CD1c-positive myeloid dendritic cell (primary cell): ENCODE results near the gene MYO9A.

Experiments used
- DNase-seq: peaks from one replicate; pipeline ENCODE4 v3.0.0-alpha.2; 2016; ENCODE audit errors: extremely low spot score

Gene MYO9A

GRCh38 chr15:71809346-71809745, 308.6 kb downstream of the MYO9A start:
- no peak for DNase-seq

DNA sequence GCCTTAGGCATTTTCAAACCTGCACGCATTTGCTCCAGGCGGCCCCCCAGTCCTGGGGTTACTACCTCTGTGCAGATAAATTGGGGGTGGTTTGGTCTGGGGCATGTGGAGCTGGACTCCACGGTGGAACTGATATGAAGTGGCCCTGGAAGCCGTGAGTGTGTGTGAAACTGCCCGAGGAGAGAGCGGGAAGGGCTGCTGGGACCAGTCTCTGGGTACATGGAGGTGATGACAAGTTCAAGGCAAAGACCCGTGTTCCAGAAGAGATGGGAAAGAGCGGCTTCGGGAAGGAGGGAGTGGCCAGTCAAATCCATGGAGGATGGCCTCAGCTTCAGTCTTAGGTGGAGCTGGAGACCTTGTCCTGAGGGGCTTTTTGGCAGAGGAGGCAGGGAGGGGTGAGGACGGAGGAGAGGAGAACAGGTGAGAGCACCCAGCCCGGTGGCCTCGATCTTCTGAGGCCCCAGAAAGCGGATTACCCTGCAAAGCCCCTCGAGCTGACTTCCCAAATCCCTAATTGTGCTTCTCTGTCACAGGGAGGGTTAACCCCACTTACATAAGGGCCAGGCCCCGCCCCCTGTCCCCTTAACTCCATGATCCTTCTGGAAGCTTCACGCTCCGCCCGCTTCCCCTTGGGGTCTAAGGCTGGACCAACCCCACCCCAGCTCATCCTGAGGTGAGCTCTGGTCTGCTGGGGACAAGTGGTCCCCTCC, 309.5 kb downstream of the MYO9A start:
- no peak for DNase-seq

GRCh38 chr15:71807691-71808091, 310.3 kb downstream of the MYO9A start:
- DNase-seq = no peak

DNA sequence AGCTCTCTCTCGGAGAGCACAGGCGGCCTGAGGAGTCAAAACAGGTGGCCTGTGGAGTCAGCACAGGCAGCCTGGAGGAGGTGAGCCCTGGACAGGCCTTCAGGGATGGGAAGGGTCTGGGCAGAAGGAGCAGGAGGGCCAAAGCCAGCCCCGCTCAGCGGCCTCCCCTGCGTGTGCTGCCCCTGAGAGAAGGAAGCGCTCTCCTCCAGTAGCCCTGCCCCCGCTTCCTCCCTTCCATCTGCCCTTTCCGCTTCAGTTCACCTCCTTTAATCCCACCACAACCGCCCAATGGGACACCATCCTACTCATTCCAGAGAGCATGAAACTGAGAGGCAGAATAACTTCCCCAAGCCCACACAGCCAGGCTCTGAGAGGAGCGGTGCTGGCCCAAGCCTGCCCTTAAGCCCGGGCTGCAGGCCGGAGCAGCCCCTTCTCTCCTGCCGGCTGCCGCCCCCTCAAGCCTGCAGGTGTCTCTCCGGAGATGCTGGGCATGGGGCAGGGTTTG, 310.8 kb downstream of the MYO9A start:
- DNase-seq = no peak

DNA sequence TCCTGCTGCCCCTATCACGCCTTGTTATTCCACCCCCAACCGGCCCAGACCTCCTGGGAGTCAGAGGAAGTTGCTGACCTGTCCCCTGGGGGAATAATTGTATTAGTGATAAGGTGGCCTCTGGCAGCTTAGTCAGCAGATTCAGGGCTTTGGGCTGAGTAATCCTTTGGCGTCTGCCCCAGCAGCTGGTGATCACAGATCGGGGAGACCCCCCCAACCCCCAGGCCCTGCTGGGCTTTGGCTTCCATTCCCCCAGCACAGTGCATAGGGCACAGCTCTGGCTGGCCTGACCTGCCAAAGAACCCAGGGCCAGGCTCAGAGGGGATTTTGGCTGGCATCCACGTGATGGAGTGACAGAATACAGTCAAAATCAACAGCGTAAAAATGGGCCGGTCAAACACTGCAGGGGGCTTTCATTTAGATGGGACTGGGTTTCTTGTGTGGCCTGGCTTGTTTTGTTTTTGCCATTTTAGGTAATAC, 311.5 kb downstream of the MYO9A start:
- DNase-seq = no peak

GRCh38 chr15:71804695-71805470, 313.1 kb downstream of the MYO9A start:
- DNase-seq = no peak

DNA sequence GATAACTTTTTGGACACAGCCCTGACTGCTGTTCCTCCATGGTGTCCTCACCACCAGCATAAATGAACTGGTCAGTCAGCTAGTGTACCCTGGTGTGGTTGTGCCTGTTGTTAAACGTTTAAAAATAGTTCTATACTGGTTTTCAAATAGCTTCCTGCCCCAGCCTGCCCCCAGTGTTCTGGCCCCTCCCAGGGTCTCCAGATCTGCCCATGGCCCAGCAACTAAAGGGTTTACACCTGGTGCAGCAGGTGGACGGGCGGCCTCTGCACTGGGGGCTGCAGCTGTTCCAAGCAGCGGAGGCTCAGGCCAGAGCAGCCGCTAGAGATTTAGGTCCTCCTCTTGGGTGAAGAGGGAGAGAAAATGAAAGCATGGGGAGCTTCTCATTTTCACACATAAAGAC, 313.7 kb downstream of the MYO9A start:
- no peak for DNase-seq

DNA sequence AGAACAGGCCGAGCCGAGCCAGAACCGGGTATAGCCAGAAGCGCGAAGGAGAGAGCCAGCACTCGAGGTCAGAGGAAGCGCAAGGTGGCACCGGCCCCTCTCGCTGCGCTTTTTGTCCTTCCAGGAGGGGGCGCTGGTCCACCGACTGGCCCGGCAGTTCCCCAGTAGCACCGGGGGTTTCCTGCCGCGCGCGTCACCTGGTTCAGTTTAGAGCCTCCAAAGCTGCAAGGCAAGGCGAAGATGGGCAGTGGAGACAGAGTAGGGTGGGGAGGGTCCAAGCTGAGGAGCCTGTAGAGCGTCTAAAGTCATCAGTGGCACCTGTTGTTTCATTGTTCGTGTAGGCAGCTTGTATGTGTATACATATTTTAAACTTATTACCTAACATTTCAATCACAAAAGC, 315.2 kb downstream of the MYO9A start:
- DNase-seq = peak; percentile 5

DNA sequence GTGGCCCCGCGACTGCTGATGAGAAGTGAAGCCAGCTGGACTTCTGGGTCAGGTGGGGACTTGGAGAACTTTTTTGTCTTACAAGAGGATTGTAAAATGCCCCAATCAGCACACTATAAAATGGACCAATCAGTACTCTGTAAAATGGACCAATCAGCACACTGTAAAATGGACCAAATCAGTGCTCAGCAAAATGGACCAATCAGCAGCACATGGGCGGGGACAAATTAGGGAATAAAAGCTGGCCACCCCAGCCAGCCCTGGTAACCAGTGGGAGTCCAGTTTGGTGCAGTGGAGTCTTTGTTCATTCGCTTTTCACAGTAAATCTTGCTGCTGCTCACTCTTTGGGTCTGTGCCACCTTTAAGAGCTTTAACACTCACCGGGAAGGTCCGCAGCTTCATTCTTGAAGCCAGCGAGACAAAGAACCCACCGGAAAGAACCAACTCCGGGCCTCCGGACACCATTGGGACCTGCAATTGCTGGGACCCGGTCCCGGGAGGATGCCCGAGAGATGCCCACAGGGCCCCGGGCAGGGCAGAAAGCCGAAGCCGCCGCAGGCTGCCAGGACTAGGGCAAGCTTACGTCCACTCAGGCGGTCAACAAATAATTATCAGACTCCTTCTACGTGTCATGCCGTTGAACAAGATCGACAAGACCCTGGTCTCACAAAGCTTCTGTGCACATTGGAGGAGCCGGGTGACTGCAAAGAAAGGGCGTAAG, 315.9 kb downstream of the MYO9A start:
- peak; percentile 9 for DNase-seq

DNA sequence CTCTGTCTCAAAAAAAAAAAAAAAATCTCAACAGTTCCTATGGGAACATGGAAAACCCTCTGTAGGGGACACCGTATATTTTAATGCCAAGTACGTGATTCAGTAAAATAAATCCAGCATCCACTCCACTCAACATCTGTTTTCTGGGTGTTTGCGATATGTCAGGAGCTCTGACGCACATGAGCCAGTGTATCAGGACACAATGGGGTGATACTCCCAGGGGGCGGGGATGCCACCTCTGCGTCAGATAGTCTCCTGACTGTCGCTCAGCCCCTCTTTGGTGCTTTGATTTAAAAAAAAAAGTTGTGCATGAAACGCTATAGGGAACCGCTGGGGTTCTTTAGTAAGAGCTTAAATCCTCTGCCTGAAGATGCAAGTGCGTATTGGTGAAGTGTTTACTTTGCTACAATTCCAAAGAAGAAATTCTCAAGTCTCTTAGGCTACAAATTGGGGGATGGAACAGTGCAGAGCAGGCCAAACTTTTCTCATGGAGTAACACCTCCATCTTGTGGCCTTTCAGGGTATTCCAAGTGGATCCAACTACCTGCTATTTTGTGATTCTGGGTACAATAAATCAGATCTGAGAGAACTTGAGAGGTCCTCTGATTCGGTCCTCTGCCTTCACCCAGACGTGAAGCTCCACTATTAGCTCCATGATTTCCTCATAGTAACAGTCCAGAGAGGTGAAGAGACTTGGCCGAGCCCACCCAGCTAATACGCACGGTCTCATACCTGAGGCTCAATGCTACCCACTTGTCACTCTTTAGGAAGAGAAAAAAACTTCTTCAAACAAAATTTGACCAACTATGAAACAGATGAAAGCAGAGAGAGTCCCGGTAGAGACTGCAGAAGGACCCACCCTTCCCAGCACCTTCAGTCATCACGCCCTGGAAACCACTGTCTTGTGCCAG, 316.9 kb downstream of the MYO9A start:
- DNase-seq = peak; percentile 46

DNA sequence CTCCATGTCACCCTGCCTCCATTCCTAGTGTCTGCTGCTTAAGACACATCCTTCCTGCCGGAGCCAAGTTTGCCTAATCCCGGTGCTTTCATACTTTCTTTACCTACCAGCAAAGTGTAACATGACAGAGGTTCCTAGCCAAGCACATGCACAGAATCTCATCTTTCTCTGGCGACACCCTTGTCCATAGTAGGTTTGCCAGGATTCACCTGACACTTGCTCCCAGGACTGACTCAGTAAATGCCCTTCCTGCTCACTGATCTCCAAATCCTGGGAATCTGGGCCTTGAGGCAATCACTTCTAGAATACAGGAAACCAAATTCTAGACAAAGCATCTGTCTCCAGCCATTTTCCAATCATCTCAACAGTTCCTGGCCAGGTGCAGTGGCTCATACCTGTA, 317.8 kb downstream of the MYO9A start:
- DNase-seq = no peak

DNA sequence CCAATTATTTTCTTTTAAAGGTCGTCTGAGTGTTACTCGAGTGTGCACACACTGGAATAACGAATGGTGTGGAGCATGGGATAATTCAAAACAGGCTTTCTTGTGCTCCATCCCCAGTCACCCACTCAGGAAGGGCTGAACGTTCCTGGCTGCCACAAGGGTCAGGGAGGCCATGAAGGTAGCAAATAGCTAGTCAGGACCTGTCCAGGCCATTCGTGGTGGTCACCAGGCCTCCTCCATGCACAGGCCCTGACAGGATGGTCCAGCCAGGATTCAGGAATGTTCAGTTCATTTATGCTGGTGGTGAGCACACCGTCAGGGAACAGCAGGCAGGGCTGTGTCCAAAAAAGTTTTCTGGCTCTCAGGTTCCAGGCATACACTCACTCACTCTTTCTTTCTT, 319.3 kb downstream of the MYO9A start:
- no peak for DNase-seq

- DNase-seq = no peak
Measured at GRCh38 chr15:71792521-71792920, 325.4 kb downstream of the MYO9A start.

DNA sequence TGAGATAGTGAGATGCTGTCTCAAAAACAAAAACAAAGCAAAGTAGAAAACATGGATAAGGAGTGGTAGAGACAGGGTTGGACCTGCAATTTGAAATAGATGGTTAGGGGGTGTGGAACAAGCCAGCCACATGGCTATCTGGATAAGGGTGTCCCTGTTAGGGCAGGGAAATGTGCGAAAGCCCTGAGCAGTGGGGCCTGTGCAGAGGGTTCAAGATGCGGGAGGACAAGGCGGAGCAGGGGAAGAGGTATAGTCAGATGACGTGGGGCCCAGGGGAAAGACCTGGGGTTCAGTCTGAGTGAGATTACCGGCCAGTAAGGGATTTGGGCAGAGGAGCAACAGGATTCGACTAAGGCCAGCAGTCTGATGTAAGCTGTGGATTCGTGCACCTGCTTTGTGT, 326.0 kb downstream of the MYO9A start:
- no peak for DNase-seq

DNA sequence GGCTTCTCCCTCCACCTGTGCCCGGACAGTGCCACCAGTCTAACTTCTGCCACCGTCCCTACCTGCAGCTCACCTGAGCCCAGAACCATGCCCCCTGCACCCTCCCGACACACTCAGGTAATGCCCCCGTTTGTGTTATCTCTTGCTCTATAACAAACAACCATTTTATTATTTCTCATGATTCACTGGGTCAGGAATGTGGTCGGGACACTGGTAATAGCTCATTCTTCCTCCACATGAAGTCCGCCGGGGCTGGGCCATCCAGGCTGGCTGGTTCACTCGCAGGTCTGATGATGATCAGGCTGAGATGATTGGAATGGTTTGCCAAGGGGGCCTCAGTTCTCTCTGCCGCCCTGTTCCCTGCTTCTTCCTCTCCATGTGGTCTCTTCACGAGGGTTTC, 327.9 kb downstream of the MYO9A start:
- no peak for DNase-seq

- no peak for DNase-seq
Measured at GRCh38 chr15:71789616-71790015, 328.3 kb downstream of the MYO9A start.

- DNase-seq = no peak
Measured at GRCh38 chr15:71788646-71789579, 329.0 kb downstream of the MYO9A start.

DNA sequence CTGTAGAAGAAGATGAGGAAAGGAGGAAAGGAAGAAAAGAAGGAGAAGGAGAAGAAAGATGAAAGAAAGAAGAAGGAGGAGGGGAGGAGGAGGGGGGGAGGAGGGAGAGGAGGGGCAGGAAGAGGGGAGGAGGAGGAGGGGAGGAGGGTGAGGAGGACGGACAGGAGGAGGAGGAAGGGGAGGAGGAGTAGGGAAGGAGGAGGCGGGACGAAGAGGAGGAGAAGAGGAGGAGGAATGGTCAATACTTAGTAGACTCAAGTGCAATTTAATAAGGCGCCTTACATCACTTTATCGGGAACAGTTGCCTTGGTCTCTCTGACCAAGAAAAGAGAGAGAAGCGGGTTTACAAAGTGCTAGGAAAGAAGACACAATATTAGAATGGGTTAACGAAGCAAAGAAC, 331.3 kb downstream of the MYO9A start:
- DNase-seq = no peak

DNA sequence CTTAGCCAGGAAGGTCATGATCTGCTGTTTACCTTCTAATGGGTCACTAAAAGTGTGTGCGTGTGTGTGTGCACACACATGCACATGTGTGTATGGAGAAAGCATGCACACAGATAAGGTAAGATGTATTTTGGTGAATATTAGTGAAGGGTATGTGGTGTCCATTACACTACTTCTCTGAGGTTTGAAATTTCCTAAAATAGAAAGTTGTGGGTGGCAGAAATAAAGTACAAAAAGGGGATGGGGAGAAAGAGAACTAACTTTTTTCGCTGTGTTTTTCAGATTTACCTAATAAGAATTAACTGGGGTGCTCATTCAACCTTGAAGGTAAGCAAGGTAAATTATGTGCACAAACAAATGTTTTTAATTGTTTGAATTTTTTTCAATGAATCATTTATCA, 332.0 kb downstream of the MYO9A start:
- no peak for DNase-seq

- no peak for DNase-seq
Measured at GRCh38 chr15:71784719-71785118, 333.2 kb downstream of the MYO9A start.
